ENCODE measurements around the gene SPDYE1.
A peak's percentile ranks its signal among the peaks of the same experiment; 100 is the strongest.
"Not testable (repeated sequence)": the region's sequence is repeated elsewhere in the genome, so short reads cannot be mapped to it uniquely, and the experiment has no call there.

DNA sequence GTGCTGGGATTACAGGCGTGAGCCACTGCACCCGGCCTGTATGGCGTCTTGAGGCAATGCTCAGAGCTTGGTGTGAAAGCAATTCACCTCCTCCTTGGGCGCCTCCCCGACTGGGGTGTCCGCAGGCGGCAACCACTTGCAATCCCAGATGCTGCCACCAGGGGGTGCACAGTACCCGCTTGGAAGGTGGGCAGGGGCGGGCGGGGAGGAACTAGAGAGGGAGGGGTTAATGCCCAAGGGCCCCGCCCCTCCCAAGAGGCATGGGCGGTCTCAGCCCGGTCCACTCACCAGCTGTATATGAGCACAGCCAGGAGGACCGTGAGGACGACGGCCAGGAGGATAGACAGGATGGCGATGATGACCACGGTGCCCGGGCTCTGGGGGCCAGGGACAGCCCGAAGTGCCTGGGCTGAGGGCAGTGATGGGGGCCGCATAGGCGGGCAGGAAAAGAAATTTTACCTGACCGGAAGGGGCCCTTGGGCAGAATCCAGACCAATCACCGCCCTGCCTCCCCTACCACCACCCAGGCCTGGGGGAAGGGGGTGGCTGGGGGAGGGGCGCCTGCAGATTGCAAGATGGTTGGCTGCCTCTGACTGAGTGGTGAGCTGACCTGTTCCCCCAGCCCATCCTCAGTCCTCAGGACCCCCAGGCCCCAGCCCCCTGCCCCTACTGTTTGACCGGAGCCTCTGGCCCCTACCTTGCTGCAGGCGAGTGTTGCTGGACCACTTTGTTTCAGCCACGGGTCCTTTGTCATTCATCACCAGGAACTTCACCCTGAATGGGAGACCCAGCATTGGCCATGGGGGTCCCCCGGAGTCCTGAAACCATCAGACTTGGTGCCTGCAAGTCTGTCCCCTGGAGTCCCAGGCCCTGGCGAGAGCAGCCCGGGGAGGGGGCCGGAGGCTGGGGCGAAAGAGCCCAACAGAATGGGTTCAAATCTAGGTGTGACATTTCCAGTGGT lies 11.5 kb upstream of the SPDYE1 start:
- TF ChIP-seq CTCF (IDR thresholded peaks at IDR 0.05; ENCODE audit: low read depth, low read length, poor library complexity, severe bottlenecking), result peak; percentile 65
- not testable (repeated sequence) for TF ChIP-seq EZH2phosphoT487 (IDR thresholded peaks at IDR 0.05; ENCODE audit: borderline replicate concordance, low read length)

Data from DOHH2 (cell line).